Spleen (tissue), 11 donors: ENCODE data around the gene NUP35. TPM values are rescaled to one million over a fixed set of nuclear protein-coding genes. Genes with fewer than 3 reads are reported as not detected.

Experiments used
- DNase-seq: peaks from one replicate; pipeline ENCODE4 v3.0.0-alpha.2; 2020
- H3K27ac ChIP-seq, 8 donors: fragments of 200-600 bp; sonication (generic) in 7 of 8; 1 replicate in 4 of 8; 2 replicates in 4 of 8; pipeline versions ENCODE4 v1.5.0 to v1.8.0; 2016 to 2021; ENCODE audit warnings: inconsistent platforms in 4 of 8, mild to moderate bottlenecking in 4 of 8, moderate library complexity in 1 of 8
- H3K27me3 ChIP-seq, 7 donors: fragments of 200-600 bp; sonication (generic) in 6 of 7; replicated peaks in 1 of 7; 1 replicate in 4 of 7; 2 replicates in 3 of 7; pipeline versions ENCODE4 v1.5.0 to v1.8.0; 2016 to 2021; ENCODE audit warnings: inconsistent platforms in 3 of 7, mild to moderate bottlenecking in 1 of 7
- H3K36me3 ChIP-seq, 6 donors: fragments of 200-600 bp; sonication (generic) in 5 of 6; 1 replicate in 4 of 6; 2 replicates in 2 of 6; pipeline versions ENCODE4 v1.5.0 to v1.8.0; 2016 to 2021; ENCODE audit warnings: inconsistent platforms in 2 of 6
- H3K4me1 ChIP-seq, 6 donors: fragments of 200-600 bp; sonication (generic) in 5 of 6; 1 replicate in 3 of 6; 2 replicates in 3 of 6; pipeline versions ENCODE4 v1.5.0 to v1.8.0; 2016 to 2021; ENCODE audit warnings: inconsistent platforms in 3 of 6
- H3K4me3 ChIP-seq, 8 donors: fragments of 200-600 bp; sonication (generic) in 7 of 8; 1 replicate in 4 of 8; 2 replicates in 4 of 8; pipeline versions ENCODE4 v1.5.0 to v1.8.0; 2016 to 2021; ENCODE audit warnings: inconsistent platforms in 4 of 8, mild to moderate bottlenecking in 4 of 8, moderate library complexity in 2 of 8
- H3K9me3 ChIP-seq, 8 donors: fragments of 200-600 bp; sonication (generic) in 7 of 8; 1 replicate in 4 of 8; 2 replicates in 4 of 8; pipeline versions ENCODE4 v1.5.0 to v1.8.0; 2016 to 2021; ENCODE audit warnings: inconsistent platforms in 4 of 8
- CTCF ChIP-seq, 11 experiments: fragments of 200-600 bp in 7 of 11; fragments of 450-650 bp in 4 of 11; sonication (generic) in 4 of 11; IDR thresholded peaks in 8 of 11; conservative IDR thresholded peaks in 3 of 11; 1 replicate in 7 of 11; 2 replicates in 4 of 11; pipeline versions ENCODE4 v1.4.0 to v1.8.0; 2016 to 2021; ENCODE audit warnings: antibody characterized with exemption in 11 of 11, inconsistent platforms in 4 of 11, mild to moderate bottlenecking in 1 of 11
- POLR2A ChIP-seq, 3 donors: fragments of 450-650 bp; IDR thresholded peaks; one replicate each; pipeline ENCODE4 v1.5.1; 2017; ENCODE audit warnings: antibody characterized with exemption in 3 of 3, mild to moderate bottlenecking in 1 of 3
- POLR2AphosphoS5 ChIP-seq, 3 donors: sonication (generic); formaldehyde crosslinking; IDR thresholded peaks; one replicate each; pipeline ENCODE4 v1.5.1; 2017; ENCODE audit warnings: antibody characterized with exemption in 3 of 3
- WGBS, 5 donors: extraction: QIAGEN DNeasy Blood & Tissue Kit in 3 of 5; methylation state at CpG; one replicate each; pipeline versions ENCODE4 v1.1.5 to v1.1.7; 2013 to 2018; 5-methylcytosine and 5-hydroxymethylcytosine counted together
- intact Hi-C: fragments of 100-400 bp; cut with DNase I; formaldehyde crosslinking; loops from one replicate; pipeline ENCODE4 v1.15.0; 2023; ENCODE audit warnings: low total_unique reads
- polyA plus RNA-seq, 3 donors: library from polyadenylated mRNA; stranded (reverse); fragments of 200-250 nt; gene quantifications; one replicate each; pipeline ENCODE4 v1.2.1, GENCODE V29; 2013
- total RNA-seq, 7 donors: library from RNA; depleted of rRNA in 3 of 7; stranded (reverse); fragments of >200 nt in 3 of 7; fragmentation: NEBNext Ultra II Directional in 4 of 7; extraction: Animal tissue kit (Norgen Biotek cat#: 25700) in 4 of 7; gene quantifications; one replicate each; pipeline versions ENCODE4 v1.1.0 to v1.2.1, GENCODE V29; 2016 to 2021
- donor health status: healthy with polysubstance abuse.
- donor health status: DM: no; HTN: no; CAD: no; lungs with moderate emphysema.
- donor health status: DM: no; HTN: no; CAD: no.
- donor health status: Bipolar disorder and iron deficiency.
- donor health status: healthy.
- donor health status: DM: no; HTN: no; CAD: no.
- donor health status: DM: yes; HTN: yes; CAD: no.

NUP35 gene
- total and polyA plus RNA-seq, 10 donors, result 6.3 to 19.0 (median 13.6) TPM

DNA sequence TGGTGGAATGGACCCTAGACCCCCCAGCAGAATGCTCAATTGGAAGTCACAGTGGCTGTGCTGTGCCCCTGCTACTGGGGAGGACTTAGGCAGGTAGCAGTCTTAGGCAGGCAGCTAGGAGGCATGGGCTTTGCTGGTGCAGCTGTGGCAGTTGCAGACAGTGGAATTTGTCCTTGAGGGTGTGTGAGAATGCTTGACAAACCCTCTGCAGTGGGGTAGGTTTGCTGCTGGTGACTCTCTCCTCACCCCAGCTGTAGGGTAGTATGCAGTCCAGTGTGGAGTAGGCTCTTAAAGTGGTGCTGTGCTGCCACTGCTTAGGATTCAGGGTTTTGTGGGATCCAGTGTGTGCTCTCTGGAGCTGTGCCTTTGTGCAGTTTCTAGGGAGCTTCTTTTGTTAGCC lies 61.3 kb downstream of the NUP35 start:
- H3K36me3 ChIP-seq, result peaks cover 0 to 90% (median 37%) of the 10 kb centered on the region in 6 donors
- H3K27ac ChIP-seq, result no peak overlapping the region
- intact Hi-C loops, result no loop called here
- no peaks in the 10 kb centered on the region for H3K4me1 ChIP-seq
- no peak overlapping the region for H3K4me3 ChIP-seq
- no peaks in the 10 kb centered on the region for H3K27me3 ChIP-seq
- no peak for DNase-seq
- peaks cover 0 to 20% (median 16%) of the 10 kb centered on the region in 8 donors for H3K9me3 ChIP-seq
- TF ChIP-seq POLR2AphosphoS5 (IDR thresholded peaks at IDR 0.05) (no peak), CTCF (IDR thresholded peaks at IDR 0.05 in 8 of 11, conservative IDR thresholded peaks at IDR 0.05 in 3 of 11) (no peak), POLR2A (IDR thresholded peaks at IDR 0.05) (no peak)

DNA sequence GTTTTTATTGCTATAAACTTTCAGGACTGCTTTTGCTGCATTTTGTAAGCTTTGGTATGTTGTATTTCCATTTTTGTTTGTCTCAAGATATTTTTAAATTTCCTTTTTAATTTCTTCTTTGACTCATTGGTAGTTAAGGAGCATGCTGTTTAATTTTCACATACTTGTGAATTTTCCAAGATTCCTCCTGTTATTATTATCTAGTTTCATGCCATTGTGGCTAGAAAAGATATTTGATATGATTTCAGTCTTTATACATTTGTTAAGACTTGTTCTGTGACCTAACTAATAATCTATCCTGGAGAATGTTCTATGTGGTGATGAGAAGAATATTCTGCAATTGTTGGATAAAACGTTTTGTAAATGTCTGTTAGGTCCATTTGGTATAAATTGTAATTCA lies 62.1 kb downstream of the NUP35 start:
- intact Hi-C loops, result no loop called here
- WGBS, 5 donors, result 82 to 96% (median 90%) methylated on average over 1 of the region's 1 CpG

GRCh38 chr2:183186766-183187165 lies 62.5 kb downstream of the NUP35 start:
- Histone ChIP-seq H3K9me3 (peaks cover 0 to 20% (median 16%) of the 10 kb centered on the region in 8 donors), H3K36me3 (peaks cover 0 to 96% (median 41%) of the 10 kb centered on the region in 6 donors), H3K27ac (no peak overlapping the region), H3K4me1 (no peaks in the 10 kb centered on the region), H3K4me3 (no peak overlapping the region), H3K27me3 (no peaks in the 10 kb centered on the region)
- 85 to 97% (median 94%) methylated on average over 1 of the region's 1 CpG for WGBS, 5 donors
- DNase-seq, result no peak
- intact Hi-C loops, result no loop called here
- TF ChIP-seq POLR2AphosphoS5 (IDR thresholded peaks at IDR 0.05), result no peak
- TF ChIP-seq CTCF (IDR thresholded peaks at IDR 0.05 in 8 of 11, conservative IDR thresholded peaks at IDR 0.05 in 3 of 11), result no peak
- TF ChIP-seq POLR2A (IDR thresholded peaks at IDR 0.05), result no peak

More for the DNA sequence above, 62.1 kb downstream of the NUP35 start:
- no peaks in the 10 kb centered on the region for H3K4me1 ChIP-seq
- DNase-seq, result no peak
- peaks cover 0 to 96% (median 39%) of the 10 kb centered on the region in 6 donors for H3K36me3 ChIP-seq
- H3K27me3 ChIP-seq, result no peaks in the 10 kb centered on the region
- no peak for TF ChIP-seq POLR2A (IDR thresholded peaks at IDR 0.05)
- no peak for TF ChIP-seq POLR2AphosphoS5 (IDR thresholded peaks at IDR 0.05)
- no peak for TF ChIP-seq CTCF (IDR thresholded peaks at IDR 0.05 in 8 of 11, conservative IDR thresholded peaks at IDR 0.05 in 3 of 11)
- peaks cover 0 to 20% (median 16%) of the 10 kb centered on the region in 8 donors for H3K9me3 ChIP-seq
- no peak overlapping the region for H3K4me3 ChIP-seq
- H3K27ac ChIP-seq, result no peak overlapping the region

DNA sequence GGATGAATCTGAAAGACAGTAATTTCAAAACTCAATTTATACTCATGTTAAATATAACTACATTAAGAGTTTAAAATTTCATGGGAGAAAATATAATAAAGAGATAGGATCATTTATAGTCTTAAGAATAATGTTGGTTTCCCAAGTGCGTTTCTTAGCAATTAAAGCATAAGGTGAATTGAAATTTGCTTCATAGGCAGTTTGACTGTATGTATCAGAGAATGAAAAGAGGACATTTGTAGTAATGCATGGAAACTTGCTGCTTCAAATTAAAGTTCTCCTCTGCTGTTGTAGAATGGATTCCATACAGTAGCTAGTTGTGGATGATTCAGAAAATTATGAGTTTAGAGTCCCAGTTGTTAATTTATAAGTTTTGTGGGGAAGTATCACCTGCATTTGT lies 68.1 kb downstream of the NUP35 start:
- intact Hi-C loops, result no loop called here
- H3K27ac ChIP-seq, result no peak overlapping the region
- no peak for TF ChIP-seq POLR2AphosphoS5 (IDR thresholded peaks at IDR 0.05)
- TF ChIP-seq POLR2A (IDR thresholded peaks at IDR 0.05), result no peak
- no peak for TF ChIP-seq CTCF (IDR thresholded peaks at IDR 0.05 in 8 of 11, conservative IDR thresholded peaks at IDR 0.05 in 3 of 11)

More for the DNA sequence above, 68.1 kb downstream of the NUP35 start:
- no peak for DNase-seq
- Histone ChIP-seq H3K27me3 (no peaks in the 10 kb centered on the region), H3K9me3 (no peaks in the 10 kb centered on the region), H3K36me3 (peaks cover 0 to 46% (median 16%) of the 10 kb centered on the region in 6 donors), H3K4me3 (no peak overlapping the region), H3K4me1 (no peaks in the 10 kb centered on the region)
- 90 to 98% (median 95%) methylated on average over 1 of the region's 1 CpG for WGBS, 5 donors
